Occipital lobe (tissue), 2 donors: ENCODE data around the gene SDK1. TPM values are rescaled to one million over a fixed set of nuclear protein-coding genes. Genes with fewer than 3 reads are reported as not detected.

Experiments
- DNase-seq: peaks from one replicate; lab custom pipeline; 2025; lab: John Stamatoyannopoulos, UW
- total RNA-seq: library from RNA; depleted of rRNA; stranded (reverse); fragments of >200 nt; gene quantifications from one replicate; pipeline ENCODE4 v1.2.3, GENCODE V29; 2014

SDK1 gene
- total RNA-seq, 1 donor from 2014 or later: 7.0 TPM

DNA sequence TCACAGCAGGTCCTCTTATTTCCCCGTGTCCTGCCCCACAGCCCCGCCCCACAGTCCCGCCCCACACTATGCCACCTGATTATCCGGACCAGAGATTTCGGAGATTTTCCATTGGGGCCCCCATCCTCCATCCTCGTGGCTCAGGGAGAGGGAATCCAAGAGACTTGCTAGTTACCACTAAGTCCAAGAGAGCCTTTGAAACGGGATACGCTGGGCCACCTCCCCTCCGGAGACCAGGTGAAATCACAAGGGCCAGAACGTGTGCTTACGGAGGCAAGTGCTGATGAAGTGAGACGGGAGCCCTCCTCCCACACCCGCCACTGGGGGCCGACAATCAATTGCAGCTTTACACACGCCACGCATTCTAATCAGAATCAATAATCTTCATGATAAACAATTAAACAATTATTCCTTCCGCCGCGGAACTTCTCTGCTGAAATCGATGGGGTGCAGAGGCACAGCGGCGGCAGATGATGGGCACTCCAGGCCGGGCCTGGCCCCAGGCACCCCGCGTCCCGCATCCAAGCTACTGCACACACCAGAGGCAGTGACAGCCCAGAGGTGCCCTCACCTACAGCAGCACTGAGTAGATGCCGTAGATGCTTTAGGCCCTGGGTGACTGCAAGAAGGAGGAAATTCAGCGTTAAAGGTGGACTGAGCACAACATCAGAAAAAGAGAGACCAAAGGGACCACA lies 847.0 kb downstream of the SDK1 start:
- no peak for DNase-seq

DNA sequence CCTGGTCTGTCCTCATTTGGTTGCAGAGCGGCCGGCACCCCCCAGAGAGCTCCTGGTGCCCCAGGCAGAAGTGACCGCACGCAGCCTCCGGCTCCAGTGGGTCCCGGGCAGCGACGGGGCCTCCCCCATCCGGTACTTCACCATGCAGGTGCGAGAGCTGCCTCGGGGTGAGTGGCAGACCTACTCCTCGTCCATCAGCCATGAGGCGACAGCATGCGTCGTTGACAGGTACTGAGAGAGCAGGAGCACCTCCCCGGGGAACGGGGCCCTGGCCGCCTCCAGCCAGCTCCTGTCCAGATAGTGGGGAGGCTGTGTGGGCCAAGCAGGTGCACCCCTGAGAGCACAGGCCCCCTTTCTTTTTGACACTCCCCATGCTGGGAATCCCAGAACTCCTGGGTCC lies 848.2 kb downstream of the SDK1 start:
- no peak for DNase-seq

DNA sequence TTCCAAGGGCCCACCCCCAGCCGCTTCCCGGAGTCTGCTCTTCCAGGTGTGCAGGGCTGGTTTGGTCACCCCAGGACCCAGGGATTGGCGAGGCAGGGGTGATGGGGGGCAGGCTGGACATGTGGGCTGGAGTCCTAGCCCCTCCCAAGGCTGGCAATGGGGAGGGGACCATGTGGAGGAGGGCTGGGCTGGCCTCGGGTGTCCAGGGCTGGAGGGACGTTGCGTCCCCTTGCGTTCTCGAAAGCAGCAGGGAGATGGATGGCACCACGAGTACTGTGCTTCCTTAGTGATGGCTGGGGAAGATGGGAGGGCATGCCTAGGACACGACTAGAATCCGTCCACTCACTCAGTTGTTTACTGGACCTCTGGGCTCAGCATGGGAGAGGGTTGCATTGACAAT lies 848.6 kb downstream of the SDK1 start:
- DNase-seq: no peak

GRCh38 chr7:4150731-4151130 lies 849.7 kb downstream of the SDK1 start:
- DNase-seq: no peak

DNA sequence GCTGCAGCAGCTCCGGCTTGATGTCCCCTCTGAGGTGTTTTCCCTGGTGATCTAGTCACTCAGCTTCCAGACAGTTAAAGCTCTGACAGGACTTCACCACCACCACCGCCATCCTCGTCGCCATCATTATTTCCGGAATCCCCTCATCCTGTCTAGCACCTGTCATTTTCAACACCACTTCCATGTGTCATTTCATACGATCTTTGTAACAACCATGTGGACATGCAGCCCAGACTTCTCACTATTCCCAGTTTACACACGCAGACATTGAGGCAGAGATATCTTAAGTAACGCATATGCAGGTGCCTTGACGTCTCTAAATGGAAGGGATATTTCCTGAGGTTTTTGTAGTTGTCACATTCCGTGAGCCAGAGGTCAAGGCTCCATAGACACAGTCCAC lies 850.5 kb downstream of the SDK1 start:
- no peak for DNase-seq

DNA sequence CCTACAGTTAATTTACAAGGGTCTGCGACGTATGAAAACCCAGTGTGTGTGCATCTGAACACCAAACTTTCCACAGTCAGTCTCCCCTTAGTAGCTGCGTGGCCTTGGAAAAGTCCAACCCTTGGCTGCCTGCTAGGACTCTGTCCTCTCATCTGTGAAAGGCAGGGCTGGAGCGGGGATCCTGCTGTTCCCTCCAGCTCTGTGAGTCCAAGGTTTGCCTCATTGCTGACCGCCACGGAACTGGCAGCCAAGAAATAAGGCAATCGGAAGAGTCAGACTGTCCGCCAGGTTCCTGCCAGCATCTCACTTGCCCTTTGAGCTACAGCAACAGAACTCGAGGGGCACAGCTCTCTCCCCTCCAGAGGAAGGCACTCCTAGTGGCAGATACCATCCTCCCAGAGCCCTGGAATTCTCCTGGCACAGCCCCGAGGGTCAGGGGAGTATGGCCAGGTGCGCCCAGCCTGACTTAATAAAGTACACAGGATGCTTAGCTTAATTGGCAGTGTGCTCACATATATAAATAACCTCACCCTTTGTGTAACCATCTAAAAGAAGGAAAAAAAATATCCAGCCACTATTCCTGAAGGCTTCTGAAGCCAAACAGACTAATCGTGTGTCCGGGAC lies 851.0 kb downstream of the SDK1 start:
- DNase-seq: no peak

DNA sequence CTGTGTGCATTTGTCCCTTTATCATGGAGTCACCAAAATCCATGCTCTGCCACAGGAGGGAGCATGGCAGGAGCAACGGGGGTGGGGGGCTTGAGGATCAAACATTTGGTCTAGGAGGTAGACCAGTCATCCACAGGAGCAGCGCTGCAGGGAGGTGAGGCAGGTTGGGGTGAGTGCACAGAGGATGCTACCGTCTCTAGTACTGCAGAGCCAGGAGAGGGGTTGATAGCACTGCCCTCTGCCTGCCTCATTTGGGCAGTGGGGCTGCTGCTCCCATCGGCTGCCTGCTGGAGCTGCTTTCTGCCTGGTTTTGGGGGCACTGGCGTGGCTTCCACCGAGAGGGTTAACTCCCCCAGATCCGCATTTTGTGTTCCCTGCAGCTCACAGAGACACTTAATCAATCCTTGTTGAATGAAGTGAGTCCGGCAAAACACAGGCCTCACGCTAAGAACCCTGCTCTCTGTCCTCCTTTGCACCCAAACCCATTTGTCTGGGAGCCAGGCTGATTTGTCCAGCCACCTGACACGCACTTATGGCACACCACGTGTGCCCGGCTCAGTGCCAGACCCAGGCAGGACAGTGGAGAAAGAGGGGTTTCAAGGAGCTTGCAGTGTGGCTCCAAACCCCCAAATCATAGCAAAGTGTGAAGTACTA lies 854.0 kb downstream of the SDK1 start:
- DNase-seq: no peak

- DNase-seq: no peak
Observed at GRCh38 chr7:4156190-4156589, 855.1 kb downstream of the SDK1 start.

DNA sequence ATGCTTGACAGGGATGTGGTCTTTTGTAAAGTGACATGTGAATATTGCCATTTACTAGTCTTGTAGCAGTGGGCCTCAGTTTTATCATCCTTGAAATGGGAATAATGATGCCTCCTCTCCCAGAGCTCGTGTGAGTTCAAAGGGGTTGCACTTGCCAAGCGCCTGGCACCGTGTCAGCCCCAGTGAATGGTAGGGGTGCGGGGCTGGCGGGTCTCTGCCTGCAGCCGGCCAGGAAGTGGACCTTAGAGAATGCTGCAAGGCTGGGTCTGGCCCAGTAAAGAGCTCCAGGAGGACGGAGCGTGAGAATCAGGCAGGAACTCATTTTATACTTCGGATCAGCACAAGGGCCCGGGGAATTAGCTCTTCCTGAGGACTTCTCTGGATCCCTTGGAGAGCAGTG lies 856.6 kb downstream of the SDK1 start:
- DNase-seq: no peak

DNA sequence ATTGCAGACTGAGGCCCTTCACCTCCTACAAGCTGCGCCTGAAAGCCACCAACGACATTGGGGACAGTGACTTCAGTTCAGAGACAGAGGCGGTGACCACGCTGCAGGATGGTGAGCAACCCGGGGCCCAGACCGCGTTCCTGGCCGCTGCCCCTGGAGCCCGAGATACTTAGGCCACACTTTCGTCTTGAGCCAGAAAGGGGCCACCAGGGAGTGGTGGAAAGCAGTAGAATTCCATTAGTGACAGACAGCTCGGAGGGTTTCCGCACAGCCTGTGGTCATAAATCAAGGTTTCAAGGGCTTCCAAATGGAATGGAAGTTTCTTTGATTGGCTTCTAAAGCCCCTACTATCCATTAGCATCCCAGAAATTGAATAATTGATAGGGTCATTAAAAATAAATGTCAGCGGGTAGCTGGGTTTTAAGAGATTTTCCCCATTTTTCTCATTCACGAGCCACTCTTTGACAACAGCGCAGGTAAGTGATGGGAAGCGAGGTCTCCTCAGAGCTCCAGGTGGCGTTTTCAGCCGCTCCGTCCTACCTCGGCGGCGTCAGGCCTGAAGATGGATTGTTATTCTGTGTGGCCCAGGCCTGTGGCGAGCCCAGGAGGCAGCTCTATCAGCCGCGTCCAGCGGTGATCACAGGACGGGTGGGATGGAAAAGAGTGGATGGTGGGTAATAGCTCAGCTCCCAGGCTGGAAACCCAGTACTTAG lies 857.5 kb downstream of the SDK1 start:
- DNase-seq: no peak

- DNase-seq: no peak
Observed at GRCh38 chr7:4159154-4159501, 858.1 kb downstream of the SDK1 start.

DNA sequence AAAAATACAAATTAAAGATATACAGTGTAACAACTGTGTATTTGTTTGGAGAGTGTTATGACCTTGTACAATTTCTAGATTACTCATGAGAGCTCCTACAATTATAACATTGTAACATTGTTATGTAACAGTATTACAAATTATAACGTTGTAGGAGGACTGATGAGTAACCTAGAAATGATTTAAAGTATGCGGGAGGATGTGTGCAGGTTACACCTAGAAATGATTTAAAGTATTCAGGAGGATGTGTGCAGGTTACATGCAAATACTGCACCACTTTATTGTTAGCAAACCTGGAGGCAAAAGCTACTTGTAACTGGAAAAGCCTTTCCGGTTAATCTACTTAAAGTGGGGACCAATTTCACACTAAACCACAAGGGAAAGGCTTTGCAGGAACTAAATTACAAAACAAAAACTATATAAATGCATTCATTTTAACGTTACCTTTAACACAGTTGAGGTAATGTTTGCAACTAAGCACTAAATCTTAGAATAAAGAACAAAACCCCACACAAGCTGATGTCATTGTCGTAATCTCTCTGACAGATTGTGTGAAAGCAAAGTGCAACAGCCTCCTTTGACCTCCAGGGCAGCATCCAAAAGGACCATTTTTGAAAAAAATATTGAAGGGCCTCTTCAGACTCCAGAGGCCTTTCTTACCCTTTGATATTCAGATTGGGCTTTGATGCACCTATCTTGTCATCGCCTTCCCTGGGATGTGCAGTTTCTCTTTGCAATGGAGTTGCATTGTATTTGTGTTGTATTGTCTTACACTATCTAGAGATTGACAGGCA lies 858.9 kb downstream of the SDK1 start:
- no peak for DNase-seq

DNA sequence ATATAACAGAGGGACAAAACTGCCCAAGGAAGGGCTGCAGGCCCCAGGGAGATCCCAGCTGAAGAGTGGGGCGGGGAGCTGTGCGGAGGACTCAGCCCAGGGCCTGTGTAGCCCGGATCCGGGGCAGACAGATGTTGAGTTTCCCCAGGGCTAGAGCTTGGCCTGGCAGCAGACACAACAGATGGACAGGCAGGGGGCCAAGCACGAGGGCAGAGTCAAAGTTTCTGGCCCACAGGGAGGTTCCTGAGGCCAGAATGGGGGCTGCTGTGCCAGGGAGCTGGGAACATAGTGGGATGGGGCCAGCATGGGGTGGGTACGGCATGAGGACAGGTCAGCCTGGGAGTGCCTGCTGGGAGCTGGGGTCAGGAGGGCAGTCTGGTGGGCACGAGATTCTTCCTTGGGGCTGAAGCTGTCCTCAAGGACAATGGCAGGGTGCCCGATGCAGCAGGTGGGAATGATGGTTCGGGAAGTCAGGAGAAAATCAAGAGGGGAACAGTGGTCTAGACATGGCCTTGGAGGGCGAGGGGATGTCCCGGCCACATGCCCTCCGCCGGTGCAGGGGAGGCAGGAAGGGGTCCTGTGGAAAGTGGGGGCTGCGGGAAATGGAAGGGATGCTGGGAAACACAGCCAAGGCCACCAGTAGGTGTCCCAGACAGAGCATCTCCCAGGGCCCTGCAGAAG lies 862.0 kb downstream of the SDK1 start:
- no peak for DNase-seq

DNA sequence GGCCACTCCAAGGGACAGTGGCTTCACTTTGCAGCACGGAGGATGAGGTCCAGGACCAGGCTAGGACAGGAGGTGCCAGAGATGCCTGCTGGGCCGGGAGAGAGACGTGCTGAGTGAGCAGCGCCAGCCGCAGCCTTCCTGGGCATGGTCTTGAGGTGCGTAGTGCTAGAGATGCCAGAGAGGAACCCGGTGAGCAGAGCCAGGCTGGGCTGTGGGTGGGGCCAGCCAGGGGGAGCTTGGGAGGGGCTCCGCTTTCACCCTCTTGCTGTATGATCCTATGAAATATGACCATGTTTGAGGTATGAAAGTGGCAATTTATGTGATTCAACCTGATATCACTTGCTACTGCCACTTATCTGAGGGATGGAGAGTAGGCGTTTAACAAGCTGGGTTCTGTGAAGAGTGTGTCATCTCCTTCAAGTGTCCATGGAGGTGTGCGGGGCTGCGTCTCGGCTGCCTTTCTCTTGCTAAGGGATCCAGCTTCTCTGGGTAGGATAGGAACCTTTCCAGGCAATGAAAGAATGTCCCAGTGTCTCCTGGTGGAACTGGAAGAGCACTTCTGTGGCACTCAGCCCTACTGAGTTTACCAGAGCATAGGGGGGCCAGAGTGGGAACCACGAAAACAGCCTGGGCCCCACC lies 862.6 kb downstream of the SDK1 start:
- no peak for DNase-seq

DNA sequence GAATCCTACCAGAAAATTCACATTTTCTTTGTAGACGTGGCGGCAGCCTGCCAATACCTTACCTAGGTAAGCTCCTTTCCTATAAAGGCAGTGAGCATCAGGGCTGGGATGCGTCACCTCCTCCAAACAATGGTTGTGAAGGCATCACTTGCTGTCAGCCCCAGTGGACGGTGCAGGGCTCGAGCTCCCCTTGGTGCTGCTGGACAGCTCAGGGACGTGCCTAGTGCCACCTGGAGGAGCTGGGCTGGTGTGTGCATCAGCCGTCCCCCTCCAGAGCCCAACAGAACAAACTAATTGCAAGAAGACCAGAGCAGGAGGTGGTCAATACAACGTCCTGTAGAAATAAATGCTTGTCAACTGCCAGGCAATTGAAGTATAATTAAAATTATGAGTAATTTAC lies 863.5 kb downstream of the SDK1 start:
- no peak for DNase-seq

DNA sequence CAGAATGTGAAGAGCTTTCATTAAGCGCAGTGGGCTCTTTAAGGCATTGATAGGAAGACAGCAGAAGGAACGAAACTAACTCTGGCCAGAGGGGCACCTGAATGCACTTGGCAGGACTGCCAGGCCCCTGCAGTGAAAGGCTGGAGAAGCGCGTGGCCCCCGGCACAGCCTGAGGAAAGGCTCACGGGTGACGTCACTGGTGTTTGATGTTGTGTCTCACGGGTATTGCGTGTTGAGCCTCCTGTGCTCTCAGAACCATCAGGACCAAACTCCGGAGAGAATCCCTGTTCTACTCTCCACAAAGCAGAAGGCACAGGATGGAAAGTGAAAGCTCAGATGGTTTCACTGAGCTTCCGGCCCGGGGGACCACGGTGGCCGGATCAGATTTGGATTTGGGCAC lies 865.3 kb downstream of the SDK1 start:
- no peak for DNase-seq

GRCh38 chr7:4166807-4167206 lies 865.8 kb downstream of the SDK1 start:
- no peak for DNase-seq

GRCh38 chr7:4167385-4167910 lies 866.4 kb downstream of the SDK1 start:
- no peak for DNase-seq

- DNase-seq: no peak
Observed at GRCh38 chr7:4168041-4168440, 867.0 kb downstream of the SDK1 start.

DNA sequence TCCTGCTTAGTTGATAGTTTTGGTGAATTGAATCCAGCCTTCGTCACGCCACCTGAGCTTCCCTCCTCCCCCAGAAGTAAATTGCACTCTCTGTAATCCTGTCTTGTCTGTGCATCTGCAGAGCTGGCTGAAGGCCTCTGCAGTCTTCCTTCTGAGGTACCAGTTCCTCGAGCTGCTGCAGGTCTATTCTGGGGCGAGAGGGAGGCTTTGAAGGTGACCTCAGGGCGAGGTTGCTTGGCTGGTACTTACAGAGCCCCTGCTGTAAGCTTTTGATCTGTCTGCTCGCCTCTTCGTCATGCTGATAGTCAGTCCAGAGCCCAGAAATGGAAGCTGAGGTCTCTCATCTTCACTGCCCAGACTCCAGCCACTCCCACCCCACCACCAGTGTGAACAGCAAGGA lies 867.5 kb downstream of the SDK1 start:
- no peak for DNase-seq
